Cerebellar cortex (tissue), 1 donor: ENCODE measurements around the gene KRT23.
A peak's percentile ranks its signal among the peaks of the same experiment; 100 is the strongest.

Experiments
- DNase-seq: peaks from one replicate; pipeline ENCODE4 v3.0.0-alpha.2; 2015; ENCODE audit warnings: low spot score

The KRT23 gene

DNA sequence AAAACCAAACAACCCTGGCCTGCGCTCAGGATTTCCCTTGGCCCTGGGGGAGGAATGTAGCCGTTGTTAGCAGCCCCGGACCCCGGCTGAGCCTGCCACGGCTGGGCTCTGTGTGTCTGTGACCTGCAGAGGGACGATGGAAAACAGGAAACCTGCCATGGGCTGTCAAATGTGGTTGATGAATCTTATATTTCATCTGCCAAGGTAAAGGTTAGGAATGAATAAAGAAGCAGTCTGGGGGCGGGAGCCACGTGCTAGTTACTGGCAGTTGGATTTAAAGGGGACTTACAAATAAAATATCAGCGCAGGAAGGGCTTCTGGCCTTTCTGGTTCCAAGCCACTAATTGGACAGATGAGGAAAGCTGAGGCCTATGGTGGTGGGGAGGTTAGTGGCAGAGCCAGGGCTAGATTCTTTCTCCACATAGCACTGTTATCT is at the start of gene KRT23:
Gene KRT23 (minus strand): TSS at position 263 of the 436 bp plus-strand sequence. CDS start 1,043 bp downstream, outside the sequence.
- no peak for DNase-seq

GRCh38 chr17:40986920-40987319 is 49.5 kb upstream of the KRT23 start:
- DNase-seq: no peak

DNA sequence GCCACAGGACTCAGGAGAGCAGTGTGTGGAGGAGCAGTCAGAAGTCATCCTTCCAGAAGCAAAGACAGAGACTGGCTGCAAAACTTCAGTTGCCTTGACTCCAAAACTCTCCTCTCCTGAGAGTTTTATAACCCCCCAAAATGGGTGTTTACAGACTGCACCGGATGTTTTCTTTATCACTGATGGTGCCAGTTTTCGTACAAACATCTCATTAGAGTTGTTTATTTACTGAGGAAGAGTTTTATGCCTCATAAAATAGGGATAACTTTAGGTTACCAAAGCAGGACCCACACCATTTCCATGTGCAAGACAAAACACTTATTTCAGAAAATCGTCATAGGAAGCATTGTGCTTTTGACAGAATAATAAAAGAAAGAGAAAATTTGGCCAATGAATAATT is 46.8 kb upstream of the KRT23 start, which contains the start of gene KRT40:
Gene KRT40 (minus strand): TSS at position 101 of the 400 bp plus-strand sequence. CDS start 53 bp downstream, at position 48.
- DNase-seq: no peak

GRCh38 chr17:40981115-40981514 is 43.7 kb upstream of the KRT23 start:
- DNase-seq: no peak

- peak; percentile 25 for DNase-seq
Measured at GRCh38 chr17:40980596-40980995, 43.1 kb upstream of the KRT23 start.

DNA sequence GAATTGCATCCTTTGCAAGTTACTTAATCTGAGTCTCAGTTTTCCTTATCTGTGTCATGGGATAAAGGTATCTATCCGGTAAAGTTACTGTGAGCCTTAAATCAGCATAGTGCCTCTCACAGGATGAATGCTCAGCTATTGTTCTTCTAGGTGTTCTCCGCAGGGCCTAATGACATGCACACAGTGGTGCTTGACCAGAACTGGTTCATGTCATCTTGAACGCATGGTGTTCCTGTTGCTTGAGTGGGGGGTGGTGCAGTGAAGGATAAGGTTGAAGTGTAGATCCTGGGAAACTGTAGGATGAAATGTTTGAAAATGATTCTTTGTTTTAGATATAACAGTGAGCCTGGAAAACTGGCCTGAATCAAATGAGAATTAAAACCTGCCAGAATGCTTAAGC is 42.7 kb upstream of the KRT23 start:
- no peak for DNase-seq

GRCh38 chr17:40978575-40979151 is 41.2 kb upstream of the KRT23 start:
- DNase-seq: no peak

DNA sequence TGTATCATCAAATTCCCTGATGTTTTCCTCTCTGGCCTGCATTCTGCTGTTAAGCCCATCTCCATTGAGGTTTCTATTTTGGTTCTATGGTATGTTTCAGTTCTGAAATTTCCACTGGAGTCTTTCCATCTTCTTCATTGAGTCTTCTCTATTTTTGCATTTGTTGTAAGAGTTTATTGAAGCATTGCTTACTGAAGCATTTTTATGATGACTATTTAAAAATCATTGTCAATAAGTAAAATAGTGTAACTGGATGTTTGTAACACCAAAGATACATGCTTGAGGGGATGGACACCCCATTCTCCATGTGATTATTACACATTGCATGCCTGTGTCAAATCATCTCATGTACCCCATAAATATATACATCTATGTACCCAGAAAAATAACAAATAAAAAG is 38.1 kb upstream of the KRT23 start:
- no peak for DNase-seq

DNA sequence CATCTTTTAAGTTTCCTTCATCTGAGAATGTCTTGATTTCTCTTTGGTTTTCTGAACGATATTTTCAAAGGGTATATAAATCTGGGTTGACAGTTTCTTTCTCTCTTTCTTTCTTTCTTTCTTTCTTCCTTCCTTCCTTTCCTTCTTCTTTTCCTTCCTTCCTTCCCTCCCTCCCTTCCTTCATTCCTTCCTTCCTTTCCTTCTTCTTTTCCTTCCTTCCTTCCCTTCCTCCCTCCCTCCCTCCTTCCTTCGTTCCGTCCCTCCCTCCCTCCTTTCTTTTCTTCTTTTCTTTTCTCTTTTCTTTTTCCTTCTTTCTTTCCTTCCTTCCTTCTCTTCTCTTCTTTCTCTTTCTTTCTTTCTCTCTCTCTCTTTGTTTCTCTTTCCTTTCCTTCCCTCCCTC is 36.9 kb upstream of the KRT23 start:
- no peak for DNase-seq

GRCh38 chr17:40967582-40967981 is 30.1 kb upstream of the KRT23 start:
- DNase-seq: no peak

- DNase-seq: no peak
Measured at GRCh38 chr17:40966848-40967247, 29.4 kb upstream of the KRT23 start, which contains the start of gene KRT39. Gene KRT39 (minus strand): TSS chr17:40966948. CDS start chr17:40966856, 92 bp downstream.

DNA sequence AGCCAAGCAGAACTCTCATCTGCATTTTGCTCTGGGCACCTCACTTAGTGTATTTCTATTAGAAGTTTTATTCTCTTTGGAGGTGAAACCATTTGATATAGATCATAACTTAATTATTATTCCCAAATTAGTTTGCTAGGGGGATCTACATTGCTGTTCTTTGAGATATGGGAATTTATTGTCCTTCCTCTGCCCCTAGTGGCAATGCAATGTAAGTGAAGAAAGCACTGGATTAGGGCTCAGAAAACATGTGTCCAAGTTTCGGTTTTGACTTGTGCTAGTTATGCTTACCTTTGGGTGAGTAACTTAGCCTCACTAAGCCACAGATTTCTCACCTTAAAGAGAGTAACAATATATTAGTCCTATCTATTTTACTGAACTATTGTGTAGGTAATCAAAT is 26.4 kb upstream of the KRT23 start:
- no peak for DNase-seq

- DNase-seq: no peak
Measured at GRCh38 chr17:40962059-40962561, 24.7 kb upstream of the KRT23 start.

GRCh38 chr17:40961591-40961990 is 24.1 kb upstream of the KRT23 start:
- DNase-seq: no peak

DNA sequence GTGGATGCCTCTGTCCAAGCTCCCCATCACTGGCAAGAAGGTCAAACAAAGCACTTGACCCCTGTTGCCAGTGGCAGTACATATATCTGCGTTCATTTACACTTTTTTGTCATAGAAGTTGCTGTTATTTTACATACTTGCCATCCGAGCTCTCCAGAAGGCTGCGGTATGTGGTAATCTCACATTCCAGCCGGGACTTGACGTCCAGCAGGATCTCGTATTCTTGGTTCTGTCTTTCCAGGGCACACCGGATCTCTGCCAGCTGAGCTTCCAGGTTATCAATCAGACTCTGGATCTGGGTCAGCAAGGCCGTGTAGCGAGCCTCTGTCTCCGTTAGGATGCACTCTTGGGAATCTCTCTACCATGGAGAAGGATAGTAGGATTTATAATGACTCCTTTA is 22.7 kb upstream of the KRT23 start:
- no peak for DNase-seq

DNA sequence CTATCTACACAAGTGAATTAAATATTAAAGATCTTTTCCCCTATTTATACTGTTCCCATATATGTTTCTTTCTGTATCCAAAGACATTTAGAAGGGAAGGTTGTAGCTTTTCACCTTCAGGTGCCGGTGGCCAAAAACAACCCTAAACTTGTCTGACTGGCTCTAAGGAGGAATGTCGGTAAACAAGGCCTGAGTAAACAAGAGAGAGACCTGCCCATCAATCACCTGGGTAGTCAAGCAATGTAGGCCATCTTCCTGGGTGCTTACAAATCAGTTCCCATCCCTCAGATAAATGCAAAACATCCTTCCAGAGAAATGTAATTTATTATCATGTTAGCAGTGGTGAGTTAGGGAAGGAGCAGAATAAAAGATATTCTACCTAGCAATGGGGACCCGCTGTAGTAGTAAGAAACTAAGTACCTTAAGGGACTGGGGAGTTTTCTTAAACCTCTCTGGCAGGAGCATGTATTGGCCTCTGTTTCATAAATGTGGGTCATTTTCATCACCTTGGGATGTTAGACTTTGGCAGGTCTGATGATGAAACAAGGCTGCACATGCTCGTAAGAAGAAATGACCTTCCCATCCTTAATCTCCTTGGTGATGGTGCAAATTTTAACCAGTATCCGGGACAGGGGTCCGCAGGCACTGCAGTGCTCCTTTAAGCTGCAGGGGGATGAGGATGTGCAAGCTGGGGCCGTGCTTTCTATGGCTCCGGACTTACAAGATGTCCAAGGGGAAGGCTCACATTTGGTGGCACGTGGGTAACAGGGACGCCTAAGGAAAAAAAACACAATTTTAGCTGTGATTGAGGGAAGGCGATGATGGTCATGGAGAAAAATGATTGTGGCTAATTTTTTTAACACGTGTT is 20.9 kb upstream of the KRT23 start:
- no peak for DNase-seq

DNA sequence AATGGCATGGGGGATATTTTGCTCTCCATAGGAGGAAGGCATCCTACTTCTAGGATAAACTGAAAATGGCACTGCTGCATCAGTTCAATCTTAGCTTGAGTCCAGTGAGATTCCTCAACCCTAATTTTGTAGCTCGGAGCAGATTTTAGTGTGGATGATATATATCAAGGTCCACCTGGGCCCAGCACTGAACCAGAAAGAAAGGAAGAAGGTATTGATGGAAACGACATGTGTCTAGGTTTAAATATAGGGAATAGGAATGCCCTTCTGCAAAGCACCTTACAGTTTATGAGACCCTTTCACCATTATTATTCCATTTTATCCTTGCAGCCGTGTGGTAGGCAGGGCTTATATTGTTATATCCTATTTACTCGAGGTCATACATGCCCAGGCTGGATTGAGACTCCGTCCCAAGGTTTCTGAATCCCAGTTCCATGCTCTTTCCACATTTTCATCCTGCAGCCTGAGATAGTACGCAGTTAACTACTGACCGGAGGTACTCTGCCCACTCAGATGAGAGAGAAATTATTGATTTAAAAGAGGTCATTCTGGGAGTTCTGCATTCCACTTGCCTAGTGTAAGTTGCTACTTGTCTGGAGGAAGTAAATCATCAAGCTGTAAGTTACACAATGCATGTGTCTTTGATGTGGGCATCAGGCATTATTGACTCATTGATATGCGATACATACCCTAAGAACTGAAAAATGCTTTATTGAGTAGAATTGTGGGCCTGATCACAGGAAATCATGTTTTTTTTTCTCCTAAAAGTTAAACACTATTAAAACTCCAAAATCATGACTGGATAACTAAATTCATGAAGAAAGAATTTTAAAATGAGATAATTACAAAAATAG is 19.2 kb upstream of the KRT23 start:
- DNase-seq: no peak

GRCh38 chr17:40953881-40954280 is 16.4 kb upstream of the KRT23 start:
- no peak for DNase-seq

GRCh38 chr17:40952661-40953060 is 15.2 kb upstream of the KRT23 start:
- DNase-seq: no peak

DNA sequence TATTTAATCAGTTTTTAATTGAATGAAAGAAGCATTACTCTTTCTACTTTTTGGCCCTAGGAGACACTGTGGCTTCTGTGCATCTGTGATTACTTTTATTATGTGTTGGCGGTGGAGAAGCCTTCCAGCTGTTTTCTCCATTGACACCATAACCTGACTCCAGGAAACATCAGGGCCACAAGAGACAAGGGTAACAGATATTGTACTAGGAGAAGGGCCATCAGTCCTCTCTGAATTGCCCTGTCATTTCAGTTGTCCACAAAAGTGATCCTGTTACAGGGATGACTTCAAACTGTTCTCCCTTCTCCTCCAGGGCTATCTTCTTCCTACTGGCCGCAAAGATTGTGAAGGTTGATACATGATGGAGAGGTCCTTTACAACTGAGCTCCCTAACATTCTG is 14.7 kb upstream of the KRT23 start:
- DNase-seq: no peak

DNA sequence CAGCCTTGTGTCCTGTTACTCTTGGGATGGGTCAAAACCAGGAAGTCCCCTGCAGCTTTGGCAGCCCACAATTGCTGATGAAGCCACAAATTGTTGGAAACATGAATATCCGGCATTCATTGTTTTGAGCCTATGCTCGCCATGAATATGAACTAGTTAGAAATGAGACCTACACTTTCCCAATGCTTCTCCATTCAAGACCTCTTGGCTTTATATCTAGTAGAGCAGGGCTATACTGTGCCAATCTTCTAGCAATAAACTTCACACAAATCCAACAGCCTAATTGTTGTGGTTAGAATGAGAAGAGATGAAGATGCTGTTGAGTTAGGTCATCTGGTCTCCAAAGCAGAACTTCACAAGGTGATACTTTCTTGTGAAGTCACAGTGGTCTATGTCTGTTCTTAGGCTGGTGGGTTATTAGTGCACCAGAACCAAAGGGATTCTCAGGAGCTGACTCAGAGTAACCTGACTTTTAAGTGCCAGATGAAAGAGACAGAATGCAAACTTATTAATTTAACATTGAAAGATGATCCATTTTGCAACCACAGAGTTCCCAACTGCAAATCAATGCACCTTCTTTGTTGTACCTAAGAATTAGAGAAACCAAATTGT is 13.7 kb upstream of the KRT23 start:
- DNase-seq: no peak

GRCh38 chr17:40950176-40950575 is 12.7 kb upstream of the KRT23 start:
- DNase-seq: no peak
